Measurements from ENCODE around the gene RPL37A.

- TF ChIP-seq CTCF (IDR thresholded peaks at IDR 0.05; ENCODE audit: insufficient read depth, low read length, poor library complexity, severe bottlenecking) = no peak
- TF ChIP-seq EZH2phosphoT487 (conservative IDR thresholded peaks at IDR 0.05; ENCODE audit: low read length) = no peak
These were observed 33.9 kb downstream of the RPL37A start for GRCh38 chr2:216532562-216532961.
